Liver (tissue), 9 donors: ENCODE measurements around the gene IL10RB. TPM values are rescaled to one million over a fixed set of nuclear protein-coding genes. Genes with fewer than 3 reads are reported as not detected.

Experiments used
- DNase-seq: peaks from one replicate; pipeline ENCODE4 v3.0.0-alpha.2; 2017; ENCODE audit warnings: low spot score
- H3K27ac ChIP-seq, 2 donors: one replicate each; pipeline ENCODE4 v1.7.0; 2013; ENCODE audit warnings: inconsistent platforms in 2 of 2, low read length in 2 of 2, control low read depth in 1 of 2, low read depth in 1 of 2, mild to moderate bottlenecking in 1 of 2
- H3K27me3 ChIP-seq, 4 donors: one replicate each; pipeline versions ENCODE4 v1.6.1 to v1.7.0; 2013; ENCODE audit warnings: low read length in 3 of 4, inconsistent platforms in 1 of 4, mild to moderate bottlenecking in 1 of 4, moderate library complexity in 1 of 4; ENCODE audit not compliant: control insufficient read depth in 4 of 4, insufficient read depth in 4 of 4
- H3K36me3 ChIP-seq, 4 donors: one replicate each; pipeline versions ENCODE4 v1.6.1 to v1.7.0; 2013; ENCODE audit warnings: low read length in 3 of 4, mild to moderate bottlenecking in 3 of 4, low read depth in 1 of 4, moderate library complexity in 1 of 4; ENCODE audit not compliant: control insufficient read depth in 4 of 4, insufficient read depth in 3 of 4
- H3K4me1 ChIP-seq, 4 donors: one replicate each; pipeline versions ENCODE4 v1.6.1 to v1.7.0; 2013; ENCODE audit warnings: low read length in 3 of 4, mild to moderate bottlenecking in 3 of 4, moderate library complexity in 1 of 4; ENCODE audit not compliant: control insufficient read depth in 4 of 4, insufficient read depth in 4 of 4
- H3K4me3 ChIP-seq, 3 donors: one replicate each; pipeline versions ENCODE4 v1.6.1 to v1.7.0; 2013; ENCODE audit warnings: low read length in 3 of 3, control low read depth in 1 of 3, low read depth in 1 of 3, mild to moderate bottlenecking in 1 of 3
- H3K9ac ChIP-seq, 2 donors: one replicate each; pipeline ENCODE4 v1.7.0; 2013; ENCODE audit warnings: low read length in 2 of 2, mild to moderate bottlenecking in 2 of 2, moderate library complexity in 2 of 2, control low read depth in 1 of 2, low read depth in 1 of 2
- H3K9me3 ChIP-seq, 4 donors: one replicate each; pipeline versions ENCODE4 v1.6.1 to v1.7.0; 2013; ENCODE audit warnings: low read length in 3 of 4; ENCODE audit not compliant: control insufficient read depth in 4 of 4
- ATF3 ChIP-seq: IDR thresholded peaks from 2 replicates; pipeline ENCODE4 v1.6.1; 2016; ENCODE audit warnings: antibody characterized with exemption
- CTCF ChIP-seq: fragments of 150-350 bp; IDR thresholded peaks from 2 replicates; pipeline ENCODE4 v1.5.1; 2017; ENCODE audit warnings: improper control_type of control experiment, low read depth, low read length; ENCODE audit not compliant: missing input control
- EGR1 ChIP-seq, 2 donors: IDR thresholded peaks; 2 replicates each; pipeline ENCODE4 v1.6.1; 2016 to 2018; ENCODE audit warnings: antibody characterized with exemption in 2 of 2, low read depth in 2 of 2
- FOXA1 ChIP-seq: IDR thresholded peaks from 2 replicates; pipeline ENCODE4 v1.6.1; 2016; ENCODE audit warnings: antibody characterized with exemption
- FOXA2 ChIP-seq: IDR thresholded peaks from 2 replicates; pipeline ENCODE4 v1.6.1; 2016; ENCODE audit warnings: antibody characterized with exemption
- GABPA ChIP-seq, 2 donors: IDR thresholded peaks in 1 of 2; conservative IDR thresholded peaks in 1 of 2; 2 replicates each; pipeline ENCODE4 v1.6.1; 2016; ENCODE audit warnings: antibody characterized with exemption in 2 of 2, mild to moderate bottlenecking in 1 of 2, moderate library complexity in 1 of 2
- HNF4A ChIP-seq, 2 donors: conservative IDR thresholded peaks; 2 replicates each; pipeline ENCODE4 v1.6.1; 2016; ENCODE audit warnings: antibody characterized with exemption in 2 of 2, mild to moderate bottlenecking in 2 of 2
- HNF4G ChIP-seq: IDR thresholded peaks from 2 replicates; pipeline ENCODE4 v1.6.1; 2016; ENCODE audit warnings: antibody characterized with exemption
- JUND ChIP-seq, 2 donors: IDR thresholded peaks; 2 replicates each; pipeline ENCODE4 v1.6.1; 2016; ENCODE audit warnings: antibody characterized with exemption in 2 of 2
- NR2F2 ChIP-seq: IDR thresholded peaks from 2 replicates; pipeline ENCODE4 v1.6.1; 2016; ENCODE audit warnings: antibody characterized with exemption
- RAD21 ChIP-seq, 2 donors: IDR thresholded peaks; 2 replicates each; pipeline ENCODE4 v1.6.1; 2016; ENCODE audit warnings: antibody characterized with exemption in 2 of 2, mild to moderate bottlenecking in 2 of 2
- REST ChIP-seq: IDR thresholded peaks from 2 replicates; pipeline ENCODE4 v1.6.1; 2016; ENCODE audit warnings: antibody characterized with exemption, mild to moderate bottlenecking
- RXRA ChIP-seq, 2 donors: IDR thresholded peaks; 2 replicates each; pipeline ENCODE4 v1.6.1; 2017 to 2018; ENCODE audit warnings: antibody characterized with exemption in 2 of 2, mild to moderate bottlenecking in 1 of 2
- SP1 ChIP-seq: IDR thresholded peaks from 2 replicates; pipeline ENCODE4 v1.6.1; 2018; ENCODE audit warnings: antibody characterized with exemption, mild to moderate bottlenecking
- TAF1 ChIP-seq: conservative IDR thresholded peaks from 2 replicates; pipeline ENCODE4 v1.6.1; 2016; ENCODE audit warnings: antibody characterized with exemption, mild to moderate bottlenecking
- YY1 ChIP-seq: IDR thresholded peaks from 2 replicates; pipeline ENCODE4 v1.6.1; 2016; ENCODE audit warnings: antibody characterized with exemption, mild to moderate bottlenecking
- ZBTB33 ChIP-seq: IDR thresholded peaks from 2 replicates; pipeline ENCODE4 v1.6.1; 2016; ENCODE audit warnings: antibody characterized with exemption
- WGBS: extraction: QIAGEN DNeasy Blood & Tissue Kit; methylation state at CpG from one replicate; pipeline ENCODE4 v1.1.7; 2013; 5-methylcytosine and 5-hydroxymethylcytosine counted together
- polyA plus RNA-seq, 2 donors: library from polyadenylated mRNA; stranded (reverse) in 1 of 2; unstranded in 1 of 2; fragments of 200-250 nt in 1 of 2; fragments of >200 nt in 1 of 2; fragmentation: Nextera tagmentation in 1 of 2; extraction: Ambion mirVana in 1 of 2; gene quantifications; one replicate each; pipeline versions ENCODE4 v1.2.1 to v1.2.3, GENCODE V29; 2013 to 2015
- total RNA-seq, 2 donors: library from RNA; depleted of rRNA; stranded (reverse); fragments of >200 nt; gene quantifications; one replicate each; pipeline ENCODE4 v1.2.3, GENCODE V29; 2014
- donor health status: healthy.
- donor health status: healthy.
- donor health status: healthy.
- donor health status: healthy.
- donor health status: healthy.

The IL10RB gene
- total and polyA plus RNA-seq, 4 donors: 16.1 to 22.1 (median 18.8) TPM

GRCh38 chr21:33270986-33271385 lies 4.8 kb downstream of the IL10RB start:
- Histone ChIP-seq H3K9me3 (no peaks in the 10 kb centered on the region), H3K9ac (no peak overlapping the region), H3K4me3 (no peak overlapping the region), H3K36me3 (peaks cover 1 to 12% (median 6%) of the 10 kb centered on the region in 4 donors), H3K27ac (no peak overlapping the region), H3K4me1 (peaks cover 0 to 29% (median 14%) of the 10 kb centered on the region in 4 donors), H3K27me3 (no peaks in the 10 kb centered on the region)
- WGBS: 97% methylated on average over 8 of the region's 8 CpGs
- TF ChIP-seq YY1: no peak
- no peak for TF ChIP-seq CTCF
- TF ChIP-seq HNF4A (conservative IDR thresholded peaks at IDR 0.05): no peak
- DNase-seq: no peak

- H3K9ac ChIP-seq: no peak overlapping the region
- H3K4me1 ChIP-seq: peaks cover 0 to 17% (median 10%) of the 10 kb centered on the region in 4 donors
- H3K27me3 ChIP-seq: no peaks in the 10 kb centered on the region
- no peak for DNase-seq
- H3K27ac ChIP-seq: no peak overlapping the region
- peaks cover 1 to 17% (median 8%) of the 10 kb centered on the region in 4 donors for H3K36me3 ChIP-seq
- WGBS: 91% methylated on average over 6 of the region's 6 CpGs
- TF ChIP-seq HNF4G: no peak
- no peak for TF ChIP-seq RXRA (IDR thresholded peaks at IDR 0.05)
- no peak for TF ChIP-seq NR2F2
- no peak for TF ChIP-seq GABPA (IDR thresholded peaks at IDR 0.05 in 1 of 2, conservative IDR thresholded peaks at IDR 0.05 in 1 of 2)
- no peak for TF ChIP-seq SP1
- TF ChIP-seq EGR1 (IDR thresholded peaks at IDR 0.05; ENCODE audit: low read depth in 2 of 2): no peak
- no peak for TF ChIP-seq ZBTB33
- no peak for TF ChIP-seq FOXA2
- TF ChIP-seq FOXA1: no peak
- TF ChIP-seq TAF1: no peak
- no peak for TF ChIP-seq RAD21 (IDR thresholded peaks at IDR 0.05)
- no peaks in the 10 kb centered on the region for H3K9me3 ChIP-seq
- H3K4me3 ChIP-seq: no peak overlapping the region
These were observed 6.9 kb downstream of the IL10RB start for GRCh38 chr21:33273044-33273443.

- 97% methylated on average over 2 of the region's 2 CpGs for WGBS
- H3K27ac ChIP-seq: no peak overlapping the region
- H3K9me3 ChIP-seq: no peaks in the 10 kb centered on the region
- TF ChIP-seq CTCF (no peak), YY1 (no peak), SP1 (no peak), ATF3 (no peak), JUND (IDR thresholded peaks at IDR 0.05) (no peak), HNF4A (conservative IDR thresholded peaks at IDR 0.05) (no peak), REST (no peak), HNF4G (no peak)
- H3K4me1 ChIP-seq: no peaks in the 10 kb centered on the region
- no peak for DNase-seq
- no peak overlapping the region for H3K4me3 ChIP-seq
- peaks cover 10 to 41% (median 30%) of the 10 kb centered on the region in 4 donors for H3K36me3 ChIP-seq
- H3K27me3 ChIP-seq: no peaks in the 10 kb centered on the region
- no peak overlapping the region for H3K9ac ChIP-seq
These were observed 12.6 kb downstream of the IL10RB start for GRCh38 chr21:33278721-33279120.
